Loucy (cell line): ENCODE data around the gene MYH14.
"Not testable (repeated sequence)": the region's sequence is repeated elsewhere in the genome, so short reads cannot be mapped to it uniquely, and the experiment has no call there.

Source experiments
- H2AFZ ChIP-seq: fragments of 200-600 bp; sonication (generic); 2 replicates; pipeline ENCODE4 v1.6.0; 2016; ENCODE audit warnings: antibody characterized with exemption, mild to moderate bottlenecking, low read length, moderate library complexity
- H3F3A ChIP-seq: fragments of 200-600 bp; 2 replicates; pipeline ENCODE4 v1.6.0; 2016; ENCODE audit warnings: antibody characterized with exemption, low read depth, mild to moderate bottlenecking
- H3K27me3 ChIP-seq: fragments of 200-600 bp; sonication (generic); 2 replicates; pipeline ENCODE4 v1.6.1; 2014; ENCODE audit warnings: low read length, mild to moderate bottlenecking; ENCODE audit not compliant: insufficient read depth, poor library complexity, severe bottlenecking
- H3K36me3 ChIP-seq: fragments of 200-600 bp; sonication (generic); 2 replicates; pipeline ENCODE4 v1.6.1; 2016; ENCODE audit warnings: low read length; ENCODE audit not compliant: insufficient read depth
- H3K4me1 ChIP-seq: fragments of 200-600 bp; sonication (generic); 2 replicates; pipeline ENCODE4 v1.5.1; 2014; ENCODE audit warnings: low read length, mild to moderate bottlenecking; ENCODE audit not compliant: insufficient read depth, poor library complexity, severe bottlenecking
- H3K4me2 ChIP-seq: fragments of 200-600 bp; sonication (generic); 2 replicates; pipeline ENCODE4 v1.6.0; 2014; ENCODE audit warnings: antibody characterized with exemption, low read length, low read depth, mild to moderate bottlenecking; ENCODE audit not compliant: poor library complexity, severe bottlenecking
- H3K4me3 ChIP-seq: fragments of 200-600 bp; sonication (generic); 2 replicates; pipeline ENCODE4 v1.5.1; 2014; ENCODE audit warnings: low read length, mild to moderate bottlenecking, mixed read lengths; ENCODE audit not compliant: poor library complexity, severe bottlenecking
- H3K79me2 ChIP-seq: fragments of 200-600 bp; sonication (generic); 2 replicates; pipeline ENCODE4 v1.6.1; 2014; ENCODE audit warnings: low read length; ENCODE audit not compliant: insufficient read depth
- H3K9ac ChIP-seq: fragments of 200-600 bp; sonication (generic); 2 replicates; pipeline ENCODE4 v1.6.0; 2014; ENCODE audit warnings: mild to moderate bottlenecking, low read depth, low read length, moderate library complexity; ENCODE audit not compliant: poor library complexity, severe bottlenecking
- H3K9me2 ChIP-seq: fragments of 200-600 bp; sonication (generic); replicated peaks from 2 replicates; pipeline ENCODE4 v1.6.1; 2016; ENCODE audit warnings: low read depth, low read length, mixed read lengths
- H3K9me3 ChIP-seq: fragments of 200-600 bp; sonication (generic); 2 replicates; pipeline ENCODE4 v1.6.1; 2014; ENCODE audit warnings: mild to moderate bottlenecking, antibody characterized with exemption, low read length, low read depth; ENCODE audit not compliant: insufficient read depth
- H4K20me1 ChIP-seq: fragments of 200-600 bp; sonication (generic); 2 replicates; pipeline ENCODE4 v1.6.0; 2014; ENCODE audit warnings: antibody characterized with exemption, low read length, mild to moderate bottlenecking; ENCODE audit not compliant: insufficient read depth, poor library complexity, severe bottlenecking
- EZH2phosphoT487 ChIP-seq: fragments of 200-600 bp; IDR thresholded peaks from 2 replicates; pipeline ENCODE4 v1.6.1; 2018; ENCODE audit warnings: antibody characterized with exemption, mild to moderate bottlenecking, moderate library complexity, borderline replicate concordance
- TF ChIP-seq, protein P1 (sequence below): fragments of 200-600 bp; sonication (generic); conservative IDR thresholded peaks from 2 replicates; pipeline ENCODE4 v1.5.1; 2014; ENCODE audit warnings: mild to moderate bottlenecking, antibody characterized with exemption, low read length

Gene MYH14

DNA sequence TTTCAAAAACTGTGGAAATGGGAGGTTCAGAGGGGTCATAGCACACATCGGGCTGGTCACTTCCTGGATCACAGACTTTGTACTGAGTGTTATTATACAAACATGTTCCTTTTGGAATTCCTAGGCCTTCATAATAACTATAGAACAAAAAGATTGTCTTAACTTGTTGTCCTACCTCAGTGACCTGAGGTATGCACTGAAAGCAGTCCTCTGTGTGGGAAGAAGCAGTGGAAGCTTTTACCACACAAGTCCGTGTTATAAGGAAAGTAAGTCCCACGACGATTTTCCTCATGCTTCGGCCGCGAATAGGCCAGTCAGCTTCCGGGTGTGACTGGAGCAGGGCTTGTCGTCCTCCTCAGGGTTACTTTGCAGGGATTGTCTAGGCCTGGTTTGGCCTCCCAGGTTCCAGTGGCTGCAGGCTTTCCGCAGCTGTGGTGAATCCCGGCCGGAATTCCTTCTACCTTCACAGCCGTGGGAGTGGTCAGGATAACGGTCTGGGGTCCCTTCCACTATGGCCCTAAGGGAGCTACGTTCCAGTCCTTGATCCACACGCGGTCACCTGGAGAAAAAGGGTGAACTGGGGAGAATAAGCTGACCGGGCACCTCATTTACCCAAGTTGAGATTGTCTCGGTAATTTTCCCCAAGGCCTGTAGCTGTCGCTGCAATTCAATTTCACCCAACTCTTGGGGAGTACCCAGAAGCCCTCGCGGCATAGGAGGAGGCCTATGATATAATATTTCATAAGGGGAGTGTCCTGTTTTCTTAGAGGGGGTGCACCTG lies 146.0 kb downstream of the MYH14 start:
- Histone ChIP-seq H3K4me1 (no peaks in the 10 kb centered on the region), H3K27me3 (no peaks in the 10 kb centered on the region), H3K9me2 (no peaks in the 10 kb centered on the region), H3K4me3 (no peak overlapping the region), H2AFZ (no peak overlapping the region), H3F3A (no peaks in the 10 kb centered on the region), H3K79me2 (no peaks in the 10 kb centered on the region), H4K20me1 (no peaks in the 10 kb centered on the region), H3K36me3 (no peaks in the 10 kb centered on the region), H3K9ac (no peak overlapping the region), H3K4me2 (no peak overlapping the region), H3K9me3 (no peaks in the 10 kb centered on the region; the same call in 1 of the 2 replicates)
- TF ChIP-seq, protein P1, sequence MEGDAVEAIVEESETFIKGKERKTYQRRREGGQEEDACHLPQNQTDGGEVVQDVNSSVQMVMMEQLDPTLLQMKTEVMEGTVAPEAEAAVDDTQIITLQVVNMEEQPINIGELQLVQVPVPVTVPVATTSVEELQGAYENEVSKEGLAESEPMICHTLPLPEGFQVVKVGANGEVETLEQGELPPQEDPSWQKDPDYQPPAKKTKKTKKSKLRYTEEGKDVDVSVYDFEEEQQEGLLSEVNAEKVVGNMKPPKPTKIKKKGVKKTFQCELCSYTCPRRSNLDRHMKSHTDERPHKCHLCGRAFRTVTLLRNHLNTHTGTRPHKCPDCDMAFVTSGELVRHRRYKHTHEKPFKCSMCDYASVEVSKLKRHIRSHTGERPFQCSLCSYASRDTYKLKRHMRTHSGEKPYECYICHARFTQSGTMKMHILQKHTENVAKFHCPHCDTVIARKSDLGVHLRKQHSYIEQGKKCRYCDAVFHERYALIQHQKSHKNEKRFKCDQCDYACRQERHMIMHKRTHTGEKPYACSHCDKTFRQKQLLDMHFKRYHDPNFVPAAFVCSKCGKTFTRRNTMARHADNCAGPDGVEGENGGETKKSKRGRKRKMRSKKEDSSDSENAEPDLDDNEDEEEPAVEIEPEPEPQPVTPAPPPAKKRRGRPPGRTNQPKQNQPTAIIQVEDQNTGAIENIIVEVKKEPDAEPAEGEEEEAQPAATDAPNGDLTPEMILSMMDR: no peak
- no peak for TF ChIP-seq EZH2phosphoT487

DNA sequence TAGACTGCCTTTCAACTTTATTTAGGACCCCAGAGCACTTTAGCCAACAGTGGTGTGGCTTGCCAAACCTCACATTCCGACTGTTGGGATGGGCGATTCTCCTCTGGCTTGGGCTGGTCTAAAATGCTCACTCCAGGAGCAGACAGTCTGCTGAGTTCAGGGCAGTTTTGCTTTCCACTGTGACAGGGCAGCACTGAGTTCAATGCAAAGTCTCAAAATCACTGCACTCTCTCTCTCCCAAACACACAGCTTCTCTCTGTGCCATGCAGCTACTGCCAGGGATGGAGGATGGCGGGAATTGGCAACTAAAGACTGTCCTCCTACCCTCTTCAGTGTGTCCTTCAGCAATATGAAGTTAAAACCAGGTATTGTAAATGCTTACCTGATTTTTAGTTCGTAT lies 148.8 kb downstream of the MYH14 start:
- Histone ChIP-seq H3K4me2 (no peak overlapping the region), H3K27me3 (no peaks in the 10 kb centered on the region), H4K20me1 (no peaks in the 10 kb centered on the region), H3F3A (no peaks in the 10 kb centered on the region), H3K4me3 (no peak overlapping the region), H3K79me2 (no peaks in the 10 kb centered on the region), H3K9ac (no peak overlapping the region), H3K4me1 (no peaks in the 10 kb centered on the region), H2AFZ (no peak overlapping the region), H3K36me3 (no peaks in the 10 kb centered on the region), H3K9me2 (no peaks in the 10 kb centered on the region), H3K9me3 (no peaks in the 10 kb centered on the region)
- no peak for TF ChIP-seq EZH2phosphoT487
- TF ChIP-seq, protein P1: no peak

DNA sequence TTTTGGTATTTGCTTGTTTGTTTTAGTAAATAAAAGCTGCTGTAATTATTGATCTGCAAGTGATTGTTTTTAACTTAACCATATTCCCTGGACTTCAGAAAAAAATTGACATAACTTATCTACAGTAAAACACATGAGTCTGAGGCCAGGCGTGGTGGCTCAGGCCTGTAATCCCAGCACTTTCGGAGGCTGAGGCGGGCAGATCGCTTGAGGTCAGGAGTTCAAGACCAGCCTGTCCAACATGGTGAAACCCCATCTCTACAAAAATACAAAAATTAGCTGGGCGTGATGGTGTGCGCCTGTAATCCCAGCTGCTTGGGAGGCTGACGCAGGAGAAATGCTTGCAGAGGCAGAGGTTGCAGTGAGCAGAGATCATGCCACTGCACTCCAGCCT lies 150.1 kb downstream of the MYH14 start:
- not testable (repeated sequence) for H3K9me2 ChIP-seq, H3K9ac ChIP-seq, H2AFZ ChIP-seq, H3K79me2 ChIP-seq, H3K4me2 ChIP-seq, H3K4me1 ChIP-seq, H3K36me3 ChIP-seq, H3F3A ChIP-seq, H3K9me3 ChIP-seq, H3K4me3 ChIP-seq, H4K20me1 ChIP-seq, H3K27me3 ChIP-seq

DNA sequence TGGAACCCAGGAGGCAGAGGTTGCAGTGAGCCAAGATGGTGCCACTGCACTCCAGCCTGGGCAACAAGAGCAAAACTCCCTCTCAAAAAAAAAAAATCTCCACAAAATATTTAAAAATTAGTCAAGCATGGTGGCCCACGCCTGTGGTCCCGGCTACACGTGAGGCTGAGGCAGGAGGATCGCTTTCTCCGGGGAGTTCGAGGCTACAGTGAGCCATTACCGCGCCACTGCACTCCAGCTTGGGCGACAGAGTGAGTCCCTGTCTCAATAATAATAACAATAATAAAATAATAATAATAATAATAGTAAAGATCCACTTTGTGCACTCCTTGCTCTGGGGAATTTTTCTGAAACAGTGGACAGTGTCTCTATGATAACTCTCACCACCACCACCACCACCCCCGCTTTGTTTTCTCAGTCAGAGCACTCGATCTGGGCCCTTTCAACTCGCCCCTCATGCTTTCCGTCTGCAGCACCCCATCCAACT lies 153.3 kb downstream of the MYH14 start:
- H3K4me1 ChIP-seq: no peaks in the 10 kb centered on the region
- H2AFZ ChIP-seq: no peak overlapping the region
- H3K36me3 ChIP-seq: no peaks in the 10 kb centered on the region
- no peaks in the 10 kb centered on the region for H3F3A ChIP-seq
- H3K4me3 ChIP-seq: no peak overlapping the region
- H3K79me2 ChIP-seq: no peaks in the 10 kb centered on the region
- no peaks in the 10 kb centered on the region for H4K20me1 ChIP-seq
- no peak for TF ChIP-seq EZH2phosphoT487
- TF ChIP-seq, protein P1: no peak
- no peaks in the 10 kb centered on the region for H3K27me3 ChIP-seq
- H3K4me2 ChIP-seq: no peak overlapping the region
- no peaks in the 10 kb centered on the region for H3K9me3 ChIP-seq
- no peaks in the 10 kb centered on the region for H3K9me2 ChIP-seq
- no peak overlapping the region for H3K9ac ChIP-seq
